8988T (cell line): Measurements from ENCODE around the gene ACSL1.
"Not testable (repeated sequence)": the region's sequence is repeated elsewhere in the genome, so short reads cannot be mapped to it uniquely, and the experiment has no call there.

Source experiments
- DNase-seq: peaks from one replicate; pipeline ENCODE4 v3.0.0; 2011

ACSL1 gene

DNA sequence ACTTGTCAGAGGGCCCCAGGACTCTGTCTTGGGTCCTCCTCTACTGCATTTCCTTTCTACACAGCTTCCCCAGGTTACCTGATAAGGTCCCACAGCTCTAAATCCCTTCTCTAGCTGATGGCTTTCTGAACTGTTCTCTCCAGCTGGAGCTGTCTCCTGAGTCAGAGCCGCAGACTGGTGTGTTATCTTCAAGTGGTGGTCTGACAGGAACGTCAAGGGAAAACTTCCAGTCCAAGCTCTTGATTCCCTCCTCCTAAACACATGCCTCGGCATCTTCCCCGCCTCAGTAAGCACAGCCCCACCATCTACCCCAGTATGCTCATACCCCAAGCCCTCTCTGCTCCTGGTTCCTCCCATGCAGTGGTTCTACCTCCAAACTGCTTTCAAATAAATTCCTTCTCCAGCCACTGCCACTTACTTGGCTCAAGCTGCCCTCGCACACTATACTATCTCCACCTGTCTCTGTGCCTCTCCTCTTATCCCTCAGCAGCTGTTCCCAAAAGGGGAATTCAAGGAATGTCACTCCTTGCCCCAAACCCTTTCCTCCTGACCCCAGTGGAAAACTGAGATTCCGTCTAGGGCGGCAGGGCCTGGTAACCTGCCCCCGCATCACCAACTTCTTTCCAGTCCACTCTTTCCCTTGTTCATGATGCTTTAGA is 74.7 kb downstream of the ACSL1 start:
- no peak for DNase-seq

DNA sequence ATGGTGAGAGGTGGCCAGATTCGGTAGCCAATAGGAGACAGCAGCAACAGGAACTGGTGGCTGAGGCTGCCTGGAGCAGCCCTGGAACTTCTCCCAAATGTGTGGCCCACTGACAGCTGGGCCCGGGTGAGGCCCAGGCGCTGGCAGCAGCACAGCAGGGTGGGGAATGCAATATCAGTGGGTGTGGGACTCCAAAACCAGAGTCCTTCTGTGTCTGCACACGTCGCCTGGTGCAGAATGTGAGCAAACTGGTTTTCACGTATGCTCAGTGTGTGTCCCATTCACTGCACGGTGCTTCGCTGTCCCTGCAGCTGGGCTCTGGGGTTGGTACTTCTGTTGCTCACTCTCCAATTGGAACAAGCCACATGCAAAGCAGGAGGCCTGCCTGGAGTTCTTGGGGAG is 77.5 kb downstream of the ACSL1 start:
- DNase-seq, result no peak

DNA sequence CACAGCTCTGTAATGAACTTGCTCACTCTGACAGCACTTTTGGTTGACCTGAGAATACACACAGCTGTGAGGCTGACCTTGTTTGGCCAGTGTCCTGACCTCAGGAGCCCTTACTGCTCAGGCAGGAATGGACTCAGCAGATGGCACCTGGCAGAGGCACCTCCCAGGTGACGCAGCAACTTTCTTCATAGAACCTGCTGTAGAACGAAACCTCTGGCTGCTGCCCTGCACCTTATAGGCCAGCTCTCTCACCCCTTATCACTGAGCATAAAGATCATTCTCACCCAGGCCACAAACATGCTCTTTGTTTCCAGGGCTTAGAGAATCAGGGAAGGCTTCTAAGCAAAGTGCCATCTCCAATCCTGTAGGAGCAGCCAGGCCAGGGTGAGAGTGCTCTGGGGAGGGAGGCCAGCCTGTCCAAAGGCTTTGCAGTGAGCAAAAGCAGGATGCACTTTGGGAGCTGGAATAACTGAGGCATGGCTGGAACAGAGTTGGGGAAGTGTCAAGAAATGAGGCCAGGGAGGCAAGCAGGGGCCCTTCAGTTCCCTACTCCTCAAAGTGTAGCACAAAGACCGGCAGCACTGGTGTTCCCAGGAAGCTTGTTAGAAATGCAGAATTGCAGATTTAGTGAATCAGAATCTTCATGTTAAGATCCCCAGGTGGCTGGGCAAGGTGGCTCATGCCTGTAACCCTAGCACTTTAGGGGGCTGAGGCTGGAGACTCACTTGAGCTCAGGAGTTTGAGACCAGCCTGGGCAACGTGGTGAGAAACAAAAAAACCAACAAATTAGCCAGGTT is 78.5 kb downstream of the ACSL1 start:
- no peak for DNase-seq

DNA sequence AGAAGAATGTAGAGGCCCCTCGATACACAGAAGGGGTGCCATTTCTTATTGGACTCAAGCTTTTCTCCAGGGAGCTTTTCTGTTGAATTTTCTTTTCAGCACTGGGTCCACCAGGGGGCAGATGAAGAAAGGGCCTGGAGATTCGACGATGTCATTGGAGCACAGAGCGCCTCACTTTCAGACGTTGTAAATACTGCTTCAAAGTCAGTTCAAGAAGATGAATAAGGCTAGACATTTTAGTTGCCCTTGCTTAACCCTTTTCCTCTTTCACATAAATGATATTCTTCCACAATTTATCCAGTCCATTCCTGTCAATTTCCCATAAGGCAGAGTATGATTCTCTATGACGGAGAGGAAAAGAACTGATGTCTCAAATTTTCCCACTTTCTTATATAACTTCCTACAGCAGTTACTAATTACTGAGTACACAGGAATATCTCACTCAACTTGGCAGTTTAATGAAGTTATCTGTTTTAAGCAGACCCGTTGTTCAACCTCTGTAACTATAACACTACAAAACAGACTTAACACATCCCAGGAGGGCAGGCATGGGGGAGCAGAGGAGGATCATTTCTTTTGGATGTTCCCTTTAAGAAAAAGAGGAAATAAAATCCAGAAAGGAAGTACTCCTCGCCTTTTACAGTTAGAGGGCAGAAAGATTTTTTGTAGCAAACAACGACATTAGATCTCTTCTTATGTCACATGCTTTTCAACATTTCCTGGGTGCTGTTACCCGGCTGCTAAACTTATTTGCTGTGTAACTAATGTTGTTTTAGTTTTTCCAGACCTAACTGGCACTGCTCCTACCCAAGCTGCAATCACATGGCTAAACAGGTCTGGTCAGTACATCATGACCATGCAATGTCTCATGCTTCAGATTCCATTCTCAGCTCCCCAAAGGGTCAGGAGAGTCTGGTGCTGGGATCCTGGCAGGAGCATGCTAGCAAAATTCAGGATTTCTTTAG is 79.7 kb downstream of the ACSL1 start:
- peak; percentile 87 for DNase-seq

DNA sequence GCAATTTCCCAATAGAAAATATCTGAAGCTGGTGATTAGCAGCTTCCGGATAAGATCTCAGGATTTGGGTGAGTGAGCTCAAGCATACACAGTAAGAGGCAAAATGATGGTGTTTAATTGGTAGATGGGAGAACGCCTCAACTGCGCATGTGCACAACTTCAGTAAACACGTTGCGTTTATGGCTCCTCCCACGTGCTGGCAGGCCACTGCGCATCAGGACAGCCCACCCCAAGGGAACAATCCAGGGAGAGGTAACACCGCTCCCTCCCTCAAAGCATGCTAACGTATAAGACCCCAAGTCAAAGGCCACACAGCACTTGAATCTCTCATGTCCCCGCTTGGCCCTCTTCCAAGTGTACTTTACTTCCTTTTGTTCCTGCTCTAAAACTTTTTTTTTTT is 81.5 kb downstream of the ACSL1 start:
- DNase-seq, result no peak

DNA sequence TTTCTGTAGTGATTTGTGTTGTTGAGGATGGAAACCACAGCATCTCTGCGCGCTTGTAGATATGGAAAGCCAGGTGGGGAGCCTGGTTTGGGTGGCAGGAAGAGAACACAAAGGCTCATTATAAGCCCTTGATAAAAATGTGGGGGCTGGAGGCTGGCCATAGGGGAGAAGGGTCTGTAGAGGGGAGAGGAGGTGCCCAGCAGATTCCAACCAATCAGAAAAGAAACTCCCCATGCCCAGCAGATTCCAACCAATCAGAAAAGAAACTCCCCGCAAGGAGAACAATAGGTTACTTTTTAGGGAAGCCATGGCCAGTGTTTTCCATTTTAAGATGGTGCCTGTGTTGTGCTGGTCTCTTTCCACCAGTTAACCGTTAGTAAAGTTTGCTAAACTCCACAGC is 82.1 kb downstream of the ACSL1 start:
- DNase-seq, result no peak

DNA sequence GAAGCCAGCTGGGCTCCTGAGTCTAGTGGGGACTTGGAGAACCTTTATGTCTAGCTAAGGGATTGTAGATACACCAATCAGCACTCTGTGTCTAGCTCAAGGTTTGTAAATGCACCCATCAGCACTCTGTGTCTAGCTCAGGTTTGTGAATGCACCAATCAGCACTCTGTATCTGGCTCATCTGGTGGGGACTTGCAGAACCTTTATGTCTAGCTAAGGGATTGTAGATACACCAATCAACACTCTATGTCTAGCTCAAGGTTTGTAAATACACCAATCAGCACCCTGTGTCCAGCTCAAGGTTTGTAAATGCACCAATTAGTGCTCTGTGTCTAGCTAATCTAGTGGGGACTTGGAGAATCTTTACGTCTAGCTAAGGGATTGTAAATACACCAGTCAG is 84.1 kb downstream of the ACSL1 start:
- DNase-seq, result not testable (repeated sequence)

DNA sequence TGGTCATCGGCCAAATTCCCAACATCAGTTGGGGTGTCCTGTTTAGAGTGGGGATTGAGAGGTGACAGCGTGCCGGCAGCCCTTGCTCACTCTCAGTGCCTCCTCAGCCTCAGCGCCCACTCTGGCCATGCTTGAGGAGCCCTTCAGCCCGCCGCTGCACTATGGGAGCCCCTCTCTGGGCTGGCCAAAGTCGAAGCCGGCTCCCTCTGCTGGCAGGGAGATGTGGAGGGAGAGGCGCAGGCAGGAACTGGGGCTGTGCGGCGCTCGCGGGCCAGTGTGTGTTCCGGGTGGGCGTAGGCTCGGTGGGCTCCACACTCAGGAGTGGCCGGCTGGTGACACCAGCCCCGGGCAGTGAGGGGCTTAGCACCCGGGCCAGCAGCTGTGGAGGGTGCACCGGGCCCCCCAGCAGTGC is 84.8 kb downstream of the ACSL1 start:
- no peak for DNase-seq

DNA sequence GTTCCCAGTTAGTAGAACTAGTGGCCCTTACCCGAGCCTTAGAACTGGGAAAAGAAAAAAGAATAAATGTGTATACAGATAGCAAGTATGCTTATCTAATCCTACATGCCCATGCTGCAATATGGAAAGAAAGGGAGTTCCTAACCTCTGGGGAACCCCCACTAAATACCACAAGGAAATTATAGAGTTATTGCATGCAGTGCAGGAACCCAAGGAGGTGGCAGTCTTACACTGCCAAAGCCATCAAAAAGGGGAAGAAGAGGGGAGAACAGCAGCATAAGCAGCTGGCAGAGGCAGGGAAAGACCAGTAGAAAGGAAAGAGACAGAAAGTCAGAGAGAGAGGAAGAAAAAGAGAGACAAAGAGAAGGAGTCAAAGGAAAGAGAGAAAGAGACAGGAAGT is 86.2 kb downstream of the ACSL1 start:
- not testable (repeated sequence) for DNase-seq

DNA sequence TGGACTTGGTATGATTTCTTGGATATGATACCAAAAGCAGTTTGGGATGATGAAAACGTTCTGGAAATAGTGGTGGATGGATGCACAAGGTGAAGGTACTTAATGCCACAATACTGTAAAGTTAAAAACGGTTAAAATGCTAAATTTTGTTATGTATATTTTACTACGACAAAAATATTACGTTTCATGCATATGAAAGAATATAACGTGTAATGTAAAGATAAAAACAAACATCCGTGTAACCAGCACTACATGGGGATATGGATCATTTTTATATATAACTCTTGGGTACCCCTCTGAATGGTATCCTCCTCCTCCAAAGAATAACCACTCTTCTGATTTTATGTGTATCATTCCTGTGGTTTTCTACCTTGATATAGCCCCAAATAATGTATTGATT is 91.0 kb downstream of the ACSL1 start:
- DNase-seq, result no peak

DNA sequence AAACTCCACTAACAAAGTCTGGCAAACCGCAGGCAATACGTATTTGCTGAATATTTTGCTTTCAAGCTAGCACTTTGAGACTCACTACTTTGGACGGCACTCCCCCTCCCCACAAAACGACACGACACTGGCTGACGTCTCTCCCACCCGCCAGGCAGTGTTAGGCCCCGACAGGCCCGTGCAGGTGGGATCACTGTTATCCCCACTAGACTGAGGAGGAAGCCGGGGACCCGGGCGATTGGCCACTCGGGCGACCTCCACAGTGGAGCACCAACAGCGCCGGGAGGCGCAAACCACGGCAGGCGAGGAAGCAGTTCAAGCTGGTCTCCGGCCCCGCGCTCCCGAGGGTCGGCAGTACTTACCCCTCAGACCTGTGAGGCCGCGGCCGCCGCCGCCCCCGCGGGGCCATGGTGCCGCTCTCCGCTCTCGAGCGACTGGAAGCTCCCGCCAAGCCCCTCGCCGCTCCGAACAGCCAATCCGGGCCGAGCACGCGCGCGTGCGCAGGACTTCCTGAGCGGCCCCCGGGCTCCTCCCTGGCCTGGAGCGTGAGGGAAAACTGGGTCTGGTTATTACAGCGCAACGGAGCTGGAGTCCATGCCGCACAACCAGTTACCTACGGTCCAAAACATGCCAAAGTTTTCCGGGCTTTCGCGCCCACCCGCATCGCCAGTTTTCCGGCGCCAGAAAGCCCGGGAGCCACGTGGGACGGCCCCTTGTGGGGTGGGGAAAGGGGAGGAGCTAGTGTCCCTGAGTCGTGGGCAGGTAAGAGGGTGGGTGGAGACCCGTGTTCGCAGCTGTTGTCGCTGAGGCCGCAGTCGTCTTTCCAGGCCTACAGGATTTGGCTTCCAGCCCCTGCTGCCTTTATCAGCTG is 91.9 kb downstream of the ACSL1 start, which contains the start of gene CENPU:
TSS of gene CENPU (minus strand) at position 443 of the 871 bp plus-strand sequence. CDS start at position 409, 34 bp downstream.
- peak; percentile 97 for DNase-seq

DNA sequence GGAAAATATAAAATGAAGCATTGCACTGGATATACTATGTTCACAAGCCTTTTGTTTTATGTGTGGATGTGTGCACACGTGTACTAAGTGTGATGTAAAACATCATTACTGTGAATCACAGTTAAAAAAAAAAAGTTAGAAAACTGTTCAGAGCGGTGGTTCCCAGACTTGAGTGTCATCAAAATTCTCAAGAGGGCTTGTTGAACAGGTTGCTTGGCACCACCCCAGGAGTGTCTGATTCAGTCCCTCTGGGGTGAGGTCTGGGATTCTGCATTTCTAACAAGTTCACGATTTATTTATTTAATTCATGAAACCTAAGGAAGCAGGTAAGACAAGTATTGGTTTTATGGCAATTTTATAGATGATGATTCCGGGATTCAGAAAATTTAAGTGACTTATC is 93.6 kb downstream of the ACSL1 start:
- DNase-seq, result no peak

DNA sequence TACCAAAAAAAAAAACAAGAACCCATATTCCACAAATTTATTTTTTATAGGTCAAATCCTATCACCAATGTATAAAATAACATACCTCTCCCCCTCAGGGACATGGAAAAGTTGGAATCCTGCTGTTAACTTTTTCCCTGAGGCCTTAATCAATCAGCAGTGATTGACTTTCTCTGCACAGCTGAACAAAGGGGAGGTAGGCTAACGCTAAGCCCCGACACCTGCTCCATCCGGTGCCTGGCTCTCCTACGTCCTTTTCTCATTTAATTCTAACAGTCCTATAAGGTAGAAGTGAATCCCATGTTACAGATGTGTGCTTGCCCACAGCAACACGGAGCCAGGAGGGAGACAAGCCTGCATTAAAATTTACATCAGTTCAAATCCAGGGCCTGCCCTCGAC is 94.7 kb downstream of the ACSL1 start:
- no peak for DNase-seq

DNA sequence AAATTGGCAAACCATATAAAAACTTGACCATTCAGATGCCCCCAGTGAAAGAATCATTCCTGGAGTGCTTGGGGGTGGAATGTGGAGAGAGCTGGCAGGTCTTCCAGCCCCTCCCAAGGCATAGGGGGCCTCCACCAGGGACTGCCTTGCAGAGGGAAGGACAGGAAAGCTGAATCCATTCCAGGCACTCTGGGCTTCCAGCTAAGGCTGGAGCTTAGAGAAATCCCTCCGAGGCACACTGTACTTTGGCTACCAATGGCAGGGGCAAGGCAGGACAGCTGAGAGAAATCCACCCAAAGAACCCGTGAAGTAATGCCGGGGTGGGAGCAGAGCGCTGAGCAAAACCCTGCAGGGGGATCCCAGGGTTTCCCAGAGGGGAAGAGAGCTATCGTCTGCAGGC is 95.8 kb downstream of the ACSL1 start:
- DNase-seq, result no peak

DNA sequence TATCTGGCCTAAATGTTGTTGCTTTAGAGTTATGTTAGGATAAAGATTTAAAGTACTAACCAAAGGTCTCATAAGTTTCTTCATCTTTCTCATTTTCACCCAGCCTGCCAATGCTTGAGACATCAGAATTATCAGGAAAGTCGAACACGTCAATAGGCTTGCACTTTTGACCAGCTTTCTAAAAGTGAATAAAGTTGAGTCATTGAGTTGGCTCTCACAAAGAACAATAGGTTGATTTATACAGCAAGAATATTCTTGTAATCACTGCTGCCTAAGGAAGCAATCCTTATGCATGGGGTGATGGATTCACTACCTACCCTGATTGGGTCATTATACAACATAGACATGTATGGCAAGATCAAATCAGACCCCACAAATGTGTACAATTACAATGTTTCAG is 96.9 kb downstream of the ACSL1 start:
- no peak for DNase-seq

DNA sequence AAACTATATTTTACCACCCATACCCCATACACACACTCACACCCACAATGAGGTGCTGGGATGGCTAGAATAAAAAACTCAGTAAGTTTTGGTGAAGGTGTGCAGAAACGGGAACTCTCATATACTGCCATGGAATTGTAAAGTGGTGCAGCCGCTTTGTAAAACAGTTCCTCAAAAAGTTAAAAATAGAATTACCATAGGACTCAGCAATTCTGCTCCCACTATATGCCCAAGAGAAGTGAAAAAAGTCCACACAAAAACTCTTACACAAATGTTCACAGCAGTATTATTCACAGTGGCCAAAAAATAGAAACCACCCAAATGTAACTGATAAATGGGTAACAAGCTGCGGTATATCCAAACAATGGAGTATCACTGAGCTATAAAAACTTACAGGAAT is 98.3 kb downstream of the ACSL1 start:
- DNase-seq, result no peak

DNA sequence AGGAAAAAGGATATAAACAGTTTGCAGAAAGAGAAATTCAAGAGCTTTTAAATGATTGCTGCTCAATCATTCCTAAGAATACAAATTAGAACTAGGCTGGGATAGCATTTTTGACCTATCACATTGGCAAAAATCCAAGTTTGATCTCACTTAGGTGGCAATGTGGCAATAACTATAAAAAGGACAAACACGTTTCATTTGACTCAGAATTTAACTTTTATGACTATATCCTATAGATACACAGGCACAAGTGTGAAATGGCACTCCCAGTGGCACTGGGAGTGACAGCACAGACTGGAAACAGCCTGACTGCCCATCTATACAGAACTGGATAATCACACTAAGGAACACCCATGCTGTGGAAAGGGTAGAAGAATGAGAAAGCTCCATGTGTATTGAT is 103.0 kb downstream of the ACSL1 start:
- no peak for DNase-seq

DNA sequence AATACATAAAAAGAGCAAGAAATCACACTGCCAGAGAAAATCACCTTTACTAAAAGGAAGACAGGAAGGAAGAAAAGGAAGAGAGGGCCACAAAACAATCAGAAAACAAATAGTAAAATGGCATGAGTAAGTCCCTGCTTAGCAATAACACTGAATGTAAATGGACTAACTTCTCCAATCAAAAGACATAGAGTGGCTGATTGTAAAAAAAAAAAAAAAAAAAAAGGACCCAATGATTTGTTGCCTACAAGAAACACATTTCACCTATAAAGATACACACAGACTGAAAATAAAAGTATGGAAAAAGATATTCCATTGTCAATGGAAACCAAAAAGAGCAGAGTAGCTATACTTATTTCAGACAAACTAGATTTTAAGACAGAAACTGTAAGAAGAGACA is 104.5 kb downstream of the ACSL1 start:
- DNase-seq, result no peak

DNA sequence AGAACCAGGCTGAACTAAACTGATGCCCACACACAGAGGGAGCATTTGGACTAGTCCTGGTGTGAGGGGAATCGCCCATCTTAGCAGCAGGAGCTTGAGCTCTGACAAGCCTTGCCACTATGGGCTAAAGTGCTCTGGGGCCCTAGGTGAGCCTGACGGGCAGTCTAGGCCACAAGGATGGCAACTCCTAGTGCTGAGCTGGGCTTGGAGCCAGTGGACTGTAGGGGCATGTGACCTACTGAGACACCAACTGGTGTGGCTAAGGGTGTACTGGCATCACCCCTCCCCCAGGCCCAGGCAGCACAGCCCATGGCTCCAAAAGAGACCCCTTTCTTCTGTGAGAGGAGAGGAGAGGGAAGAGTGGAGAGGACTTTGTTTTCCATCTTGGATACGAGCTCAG is 106.4 kb downstream of the ACSL1 start:
- no peak for DNase-seq

DNA sequence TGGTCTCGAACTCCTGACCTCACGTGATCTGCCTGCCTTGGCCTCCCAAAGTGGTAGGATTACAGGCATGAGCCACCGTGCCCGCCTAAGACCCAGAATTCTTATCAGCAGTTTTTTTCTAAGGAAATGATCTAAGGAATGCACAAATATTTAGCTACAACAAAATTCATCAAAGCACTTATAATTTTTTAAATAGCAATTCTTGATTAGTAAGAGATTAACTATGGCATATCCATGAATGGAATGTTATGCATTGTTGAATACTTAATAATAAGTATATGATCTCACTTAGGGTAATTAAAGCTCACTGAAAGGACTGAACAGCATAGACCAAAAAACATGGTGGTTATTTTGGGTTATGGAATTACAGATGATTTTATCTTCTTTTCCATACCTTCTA is 110.2 kb downstream of the ACSL1 start:
- DNase-seq, result no peak

DNA sequence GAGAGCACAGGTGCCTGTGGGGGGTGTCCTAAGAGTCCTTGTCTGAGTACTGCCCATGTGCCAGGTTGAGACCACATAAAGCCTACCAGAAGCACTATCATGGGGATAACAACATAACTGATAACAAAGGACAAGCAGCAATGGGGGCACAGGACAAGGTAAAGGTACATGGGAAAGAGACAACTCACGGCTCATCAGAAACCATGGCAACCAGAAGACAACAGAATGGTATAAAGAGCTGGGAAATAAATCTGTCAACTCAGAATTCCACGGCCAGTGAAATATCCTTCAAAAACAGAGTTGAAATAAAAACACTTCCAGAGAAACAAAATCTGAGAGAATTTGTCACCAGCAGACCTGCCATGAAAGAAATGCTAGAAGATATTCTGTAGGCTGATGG is 111.9 kb downstream of the ACSL1 start:
- no peak for DNase-seq

DNA sequence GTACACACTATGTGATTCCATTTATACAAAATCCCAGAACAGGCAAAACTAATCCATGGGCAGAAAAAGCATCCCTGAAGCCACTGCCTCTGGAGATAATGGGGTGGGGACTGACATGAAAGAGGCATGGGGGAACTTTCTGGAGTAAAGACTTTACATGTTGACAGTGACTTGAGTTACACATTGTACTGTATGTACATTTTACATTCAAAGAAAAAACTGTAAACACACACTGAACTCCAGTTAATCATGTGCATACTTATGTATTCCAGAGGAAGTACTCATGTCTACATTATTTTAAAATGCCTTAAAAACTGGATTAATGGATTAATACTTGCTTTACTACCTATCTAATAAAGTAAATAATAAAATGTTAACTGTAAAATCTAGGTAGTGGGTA is 113.4 kb downstream of the ACSL1 start:
- no peak for DNase-seq
